ENCODE data around the gene NOP14. TPM values are rescaled to one million over a fixed set of nuclear protein-coding genes. Genes with fewer than 3 reads are reported as not detected.

NOP14 gene
- total and polyA plus RNA-seq, 2 experiments from 2014 or later: 15.9 to 20.5 TPM

DNA sequence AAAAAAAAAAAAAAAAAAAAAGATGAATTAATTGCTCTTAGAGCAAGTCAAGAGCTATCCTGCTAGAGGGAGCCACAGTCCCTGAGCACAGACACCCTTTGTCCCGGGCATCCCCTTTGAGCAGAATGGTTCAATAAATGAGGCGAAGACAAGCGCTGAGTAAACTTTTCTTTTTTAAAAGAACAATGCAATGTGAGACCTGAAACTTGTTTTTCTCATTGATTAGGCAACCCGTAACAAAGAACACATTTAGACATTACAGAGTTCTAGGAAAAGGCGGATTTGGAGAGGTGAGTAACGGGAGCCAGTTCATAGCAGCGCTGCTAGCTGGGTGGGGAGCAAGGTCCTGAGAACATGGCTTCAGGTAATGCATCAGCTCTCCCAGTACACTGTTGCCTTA, 46.2 kb upstream of the NOP14 start:
- Histone ChIP-seq H3K79me2 (ENCODE audit: insufficient read depth) (no peaks in the 10 kb centered on the region), H3K4me2 (ENCODE audit: unreplicated experiment) (no peak overlapping the region), H3K4me3 (no peak overlapping the region), H3K9me2 (ENCODE audit: insufficient read depth) (no peaks in the 10 kb centered on the region), H3K9me3 (ENCODE audit: low read depth) (no peaks in the 10 kb centered on the region), H3K27ac (no peak overlapping the region), H4K20me1 (ENCODE audit: insufficient read depth) (no peaks in the 10 kb centered on the region), H3F3A (ENCODE audit: insufficient read depth) (peaks cover 22% of the 10 kb centered on the region), H3K36me3 (ENCODE audit: low read depth) (no peaks in the 10 kb centered on the region), H3K9ac (no peak overlapping the region), H3K27me3 (replicated peaks; ENCODE audit: insufficient read depth) (no peaks in the 10 kb centered on the region), H3K4me1 (ENCODE audit: insufficient read depth) (peaks cover 14% of the 10 kb centered on the region), H2AFZ (no peak overlapping the region)
- in situ Hi-C loops (cut with MboI): no loop called here
- DNase-seq: peak; percentile 68
- no peak for TF ChIP-seq EZH2 (IDR thresholded peaks at IDR 0.05; ENCODE audit: insufficient read depth, poor library complexity, severe bottlenecking)
- WGBS, 2 experiments (ENCODE audit: low coverage in 1 of 2, low lambda C conversion rate in 2 of 2, missing lambda C conversion rate in 2 of 2): 10% methylated on average over 7 of the region's 7 CpGs

DNA sequence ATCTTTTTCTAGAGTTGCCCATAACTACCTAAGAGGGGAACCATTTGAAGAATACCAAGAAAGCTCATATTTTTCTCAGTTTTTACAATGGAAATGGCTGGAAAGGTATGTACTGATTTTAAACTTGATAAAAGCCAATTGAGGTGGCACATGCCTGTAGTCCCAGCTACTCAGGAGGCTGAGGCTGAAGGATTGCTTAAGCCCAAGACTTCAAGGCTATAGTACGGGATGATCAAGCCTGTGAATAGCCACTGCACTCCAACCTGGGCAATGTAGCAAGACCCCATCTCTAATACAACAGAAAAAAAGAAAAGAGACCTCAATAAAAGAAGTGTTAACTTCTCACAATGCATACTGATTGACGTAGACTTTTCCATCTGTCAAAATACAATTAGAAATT, 44.5 kb upstream of the NOP14 start:
- Histone ChIP-seq H4K20me1 (ENCODE audit: insufficient read depth) (no peaks in the 10 kb centered on the region), H3K4me2 (ENCODE audit: unreplicated experiment) (no peak overlapping the region), H3F3A (ENCODE audit: insufficient read depth) (peaks cover 22% of the 10 kb centered on the region), H3K79me2 (ENCODE audit: insufficient read depth) (no peaks in the 10 kb centered on the region), H3K27me3 (replicated peaks; ENCODE audit: insufficient read depth) (no peaks in the 10 kb centered on the region), H3K9me2 (ENCODE audit: insufficient read depth) (no peaks in the 10 kb centered on the region), H3K4me3 (no peak overlapping the region), H3K9me3 (ENCODE audit: low read depth) (no peaks in the 10 kb centered on the region), H3K9ac (no peak overlapping the region), H3K36me3 (ENCODE audit: low read depth) (no peaks in the 10 kb centered on the region), H2AFZ (no peak overlapping the region), H3K27ac (no peak overlapping the region), H3K4me1 (ENCODE audit: insufficient read depth) (peaks cover 14% of the 10 kb centered on the region)
- TF ChIP-seq EZH2phosphoT487 (IDR thresholded peaks at IDR 0.05; ENCODE audit: insufficient read depth, low read depth) (no peak), EZH2 (IDR thresholded peaks at IDR 0.05; ENCODE audit: insufficient read depth, poor library complexity, severe bottlenecking) (no peak)
- 70 to 79% methylated on average over 2 of the region's 2 CpGs for WGBS, 2 experiments (ENCODE audit: low coverage in 1 of 2, low lambda C conversion rate in 2 of 2, missing lambda C conversion rate in 2 of 2)
- DNase-seq: no peak
- in situ Hi-C loops (cut with MboI): no loop called here

DNA sequence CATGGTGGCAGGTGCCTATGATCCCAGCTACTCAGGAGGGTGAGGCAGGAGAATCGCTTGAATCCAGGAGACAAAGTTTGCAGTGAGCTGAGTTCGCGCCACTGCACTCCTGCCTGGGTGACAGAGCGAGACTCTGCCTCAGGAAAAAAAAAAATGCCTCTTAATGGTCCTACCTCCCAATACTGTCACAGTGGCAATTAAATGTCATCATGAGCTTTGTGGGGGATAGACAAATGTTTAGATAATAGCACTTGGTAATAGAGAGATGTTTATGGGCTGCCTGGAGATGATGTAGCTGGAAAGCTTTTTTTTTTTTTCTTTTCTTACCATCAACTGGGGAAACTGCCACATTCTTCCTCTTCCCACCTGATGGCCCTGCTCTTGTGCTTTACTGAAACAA, 33.2 kb upstream of the NOP14 start:
- no peaks in the 10 kb centered on the region for H3K9me3 ChIP-seq (ENCODE audit: low read depth)
- H3F3A ChIP-seq (ENCODE audit: insufficient read depth): no peaks in the 10 kb centered on the region
- no peak overlapping the region for H3K4me3 ChIP-seq
- no peaks in the 10 kb centered on the region for H3K4me1 ChIP-seq (ENCODE audit: insufficient read depth)
- no peak overlapping the region for H2AFZ ChIP-seq
- H3K79me2 ChIP-seq (ENCODE audit: insufficient read depth): no peaks in the 10 kb centered on the region
- 0 out of 2 replicates have a peak, but pooled peaks cover 3% of the 10 kb centered on the region for H3K27me3 ChIP-seq (replicated peaks; ENCODE audit: insufficient read depth)
- H3K4me2 ChIP-seq (ENCODE audit: unreplicated experiment): no peak overlapping the region
- no peaks in the 10 kb centered on the region for H4K20me1 ChIP-seq (ENCODE audit: insufficient read depth)
- H3K36me3 ChIP-seq (ENCODE audit: low read depth): no peaks in the 10 kb centered on the region
- no peak overlapping the region for H3K27ac ChIP-seq
- no peak for TF ChIP-seq EZH2 (IDR thresholded peaks at IDR 0.05; ENCODE audit: insufficient read depth, poor library complexity, severe bottlenecking)
- TF ChIP-seq EZH2phosphoT487 (IDR thresholded peaks at IDR 0.05; ENCODE audit: insufficient read depth, low read depth): no peak
- no peak for DNase-seq
- in situ Hi-C loops (cut with MboI): no loop called here
- no peak overlapping the region for H3K9ac ChIP-seq
- WGBS, 2 experiments (ENCODE audit: low coverage in 1 of 2, low lambda C conversion rate in 2 of 2, missing lambda C conversion rate in 2 of 2): 97 to 98% methylated on average over 4 of the region's 4 CpGs
- no peaks in the 10 kb centered on the region for H3K9me2 ChIP-seq (ENCODE audit: insufficient read depth)

DNA sequence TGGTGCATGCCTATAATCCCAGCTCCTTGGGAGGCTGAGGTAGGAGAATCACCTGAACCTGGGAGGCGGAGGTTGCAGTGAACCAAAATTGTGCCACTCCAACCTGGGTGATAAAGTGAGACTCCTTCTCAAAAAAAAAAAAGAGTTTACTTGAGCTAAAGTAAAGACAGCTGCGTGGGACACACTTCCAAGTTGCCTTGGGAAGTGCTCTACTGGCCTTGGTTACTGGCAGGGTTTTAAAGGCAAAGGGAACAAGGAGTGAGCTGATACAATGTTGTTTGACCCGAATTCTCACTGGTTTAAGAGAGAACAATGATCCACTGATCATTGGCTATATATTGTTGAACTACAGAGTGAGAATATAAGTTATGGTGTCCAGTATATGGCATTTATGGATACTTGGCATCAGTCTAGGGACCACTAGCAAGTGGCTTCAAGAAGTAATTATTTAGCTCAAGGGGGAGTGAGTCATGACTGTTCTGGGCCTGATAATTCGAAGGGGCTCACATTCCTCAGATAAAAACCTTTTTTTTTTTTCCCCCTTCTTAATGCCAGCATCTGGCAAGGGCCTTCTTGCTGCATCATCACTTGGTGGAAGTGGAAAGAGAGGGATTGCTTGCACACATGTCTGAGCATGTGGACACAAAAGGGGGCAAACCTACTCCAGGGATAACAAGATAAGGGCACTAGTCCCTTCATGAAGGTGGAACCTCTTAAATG, 32.5 kb upstream of the NOP14 start:
- DNase-seq: no peak
- H3K27me3 ChIP-seq (replicated peaks; ENCODE audit: insufficient read depth): 0 out of 2 replicates have a peak, but pooled peaks cover 3% of the 10 kb centered on the region

More for the DNA sequence above, 32.5 kb upstream of the NOP14 start:
- H3K9me3 ChIP-seq (ENCODE audit: low read depth): no peaks in the 10 kb centered on the region
- in situ Hi-C loops (cut with MboI): no loop called here
- H2AFZ ChIP-seq: no peak overlapping the region
- H3K27ac ChIP-seq: no peak overlapping the region
- H3K4me2 ChIP-seq (ENCODE audit: unreplicated experiment): no peak overlapping the region
- no peak overlapping the region for H3K4me3 ChIP-seq
- 26% methylated on average over 4 of the region's 4 CpGs for WGBS, 2 experiments (ENCODE audit: low coverage in 1 of 2, low lambda C conversion rate in 2 of 2, missing lambda C conversion rate in 2 of 2)
- no peak for TF ChIP-seq EZH2 (IDR thresholded peaks at IDR 0.05; ENCODE audit: insufficient read depth, poor library complexity, severe bottlenecking)
- no peak for TF ChIP-seq EZH2phosphoT487 (IDR thresholded peaks at IDR 0.05; ENCODE audit: insufficient read depth, low read depth)
- H3K4me1 ChIP-seq (ENCODE audit: insufficient read depth): no peaks in the 10 kb centered on the region
- no peaks in the 10 kb centered on the region for H4K20me1 ChIP-seq (ENCODE audit: insufficient read depth)
- no peaks in the 10 kb centered on the region for H3K79me2 ChIP-seq (ENCODE audit: insufficient read depth)
- no peak overlapping the region for H3K9ac ChIP-seq
- no peaks in the 10 kb centered on the region for H3F3A ChIP-seq (ENCODE audit: insufficient read depth)
- H3K9me2 ChIP-seq (ENCODE audit: insufficient read depth): no peaks in the 10 kb centered on the region
- no peaks in the 10 kb centered on the region for H3K36me3 ChIP-seq (ENCODE audit: low read depth)
